OCI-LY7 (cell line): ENCODE data around the gene FAM200A. TPM values are rescaled to one million over a fixed set of nuclear protein-coding genes. Genes with fewer than 3 reads are reported as not detected.

Experiments
- BruUV-seq: library from RNA; stranded (reverse); fragments of 400-500 nt; replicated peaks from 2 replicates; lab custom pipeline; 2021; lab: Mats Ljungman, UMichigan
- CTCF ChIA-PET: fragments of 300-600 bp; sonication (Branson Sonifier 250); formaldehyde crosslinking; loops from one replicate; lab custom pipeline; 2022; ENCODE audit warnings: antibody characterized with exemption; ENCODE audit not compliant: unreplicated experiment; lab: Charles Lee
- POLR2A ChIA-PET: fragments of 300-600 bp; sonication (Branson Sonifier 250); formaldehyde crosslinking; loops from one replicate; lab custom pipeline; 2022; ENCODE audit warnings: antibody characterized with exemption; lab: Charles Lee
- DNase-seq: peaks from one replicate; pipeline ENCODE4 v3.0.0-alpha.2; 2015; ENCODE audit warnings: low spot score
- H2AFZ ChIP-seq: fragments of 200-600 bp; sonication (generic), shearing (Covaris generic); 2 replicates; pipeline ENCODE4 v1.6.1; 2014; ENCODE audit warnings: mild to moderate bottlenecking, antibody characterized with exemption, low read length, moderate library complexity
- H3K27ac ChIP-seq: fragments of 200-600 bp; sonication (generic); 2 replicates; pipeline ENCODE4 v1.5.1; 2014; ENCODE audit warnings: mixed run types, low read depth, mild to moderate bottlenecking, moderate library complexity, low read length, inconsistent platforms; ENCODE audit not compliant: poor library complexity, severe bottlenecking
- H3K36me3 ChIP-seq: fragments of 200-600 bp; sonication (generic); 2 replicates; pipeline ENCODE4 v1.6.1; 2014; ENCODE audit warnings: mild to moderate bottlenecking, antibody characterized with exemption, low read length, moderate library complexity, mixed read lengths; ENCODE audit not compliant: insufficient read depth
- H3K4me1 ChIP-seq: fragments of 200-600 bp; sonication (generic); 2 replicates; pipeline ENCODE4 v1.5.1; 2014; ENCODE audit warnings: mild to moderate bottlenecking, low read length; ENCODE audit not compliant: insufficient read depth, poor library complexity, severe bottlenecking
- H3K4me2 ChIP-seq: fragments of 200-600 bp; sonication (generic); 2 replicates; pipeline ENCODE4 v1.6.1; 2014; ENCODE audit warnings: mild to moderate bottlenecking, low read length
- H3K4me3 ChIP-seq: fragments of 200-600 bp; sonication (generic); 2 replicates; pipeline ENCODE4 v1.5.1; 2014; ENCODE audit warnings: mild to moderate bottlenecking, low read depth, low read length; ENCODE audit not compliant: poor library complexity, severe bottlenecking
- H3K79me2 ChIP-seq: fragments of 200-600 bp; sonication (generic); 2 replicates; pipeline ENCODE4 v1.6.1; 2016; ENCODE audit warnings: low read depth, mild to moderate bottlenecking, low read length, moderate library complexity, mixed read lengths; ENCODE audit not compliant: insufficient read depth
- H3K9me2 ChIP-seq: fragments of 200-600 bp; sonication (generic); 2 replicates; pipeline ENCODE4 v1.6.1; 2016; ENCODE audit warnings: mild to moderate bottlenecking, low read length, mixed read lengths; ENCODE audit not compliant: insufficient read depth
- H3K9me3 ChIP-seq: fragments of 200-600 bp; sonication (generic); 2 replicates; pipeline ENCODE4 v1.6.1; 2014; ENCODE audit warnings: mild to moderate bottlenecking, mixed run types, low read length, mixed read lengths
- H4K20me1 ChIP-seq: fragments of 200-600 bp; sonication (generic); 2 replicates; pipeline ENCODE4 v1.6.1; 2014; ENCODE audit warnings: mild to moderate bottlenecking, antibody characterized with exemption, low read length, moderate library complexity, mixed read lengths; ENCODE audit not compliant: insufficient read depth
- CTCF ChIP-seq: fragments of 200-600 bp; sonication (generic); conservative IDR thresholded peaks from 2 replicates; pipeline ENCODE4 v1.5.1; 2014; ENCODE audit warnings: mild to moderate bottlenecking, antibody characterized with exemption, low read length, moderate library complexity, mixed read lengths
- EZH2phosphoT487 ChIP-seq: fragments of 200-600 bp; sonication (generic); IDR thresholded peaks from 2 replicates; pipeline ENCODE4 v1.6.1; 2018; ENCODE audit warnings: low read depth, borderline replicate concordance, mild to moderate bottlenecking, mixed run types, antibody characterized with exemption, low read length, moderate library complexity, mixed read lengths
- intact Hi-C: fragments of 100-400 bp; cut with micrococcal nuclease; formaldehyde crosslinking; loops from one replicate; pipeline ENCODE4 v1.10.0; 2022; ENCODE audit not compliant: unreplicated experiment
- total RNA-seq, 2 experiments: library from RNA; depleted of rRNA in 1 of 2; stranded (reverse); fragments of >200 nt in 1 of 2; shearing (Covaris generic) in 1 of 2; gene quantifications; 2 replicates each; pipeline ENCODE4 v1.2.3, GENCODE V29; 2014 to 2022

The FAM200A gene
- total RNA-seq, 2 experiments from 2014 or later = 5.5 to 7.3 TPM

DNA sequence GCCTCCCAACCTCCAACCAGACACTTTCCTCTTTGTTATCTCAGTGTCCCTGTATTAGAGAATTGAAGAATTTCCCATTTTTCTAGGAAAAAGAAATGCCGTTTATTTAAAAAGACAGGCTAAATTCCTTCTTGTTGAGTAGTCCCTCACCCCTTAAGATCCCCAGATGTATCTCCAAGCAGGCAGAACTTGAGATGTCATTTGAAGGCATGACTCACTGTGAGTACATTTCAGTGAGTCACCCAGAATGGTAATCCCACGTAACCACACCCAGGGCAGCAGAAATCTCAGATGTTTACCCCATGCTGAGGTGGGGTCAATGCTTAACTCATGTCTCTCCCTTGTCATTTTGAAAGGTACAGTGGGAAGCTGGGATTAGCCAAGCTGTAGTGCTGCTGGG is 10.9 kb upstream of the FAM200A start:
- no TSS peak for BruUV-seq
- CTCF ChIA-PET = no interaction called here
- peaks cover 32% of the 10 kb centered on the region for H3K79me2 ChIP-seq
- H3K4me1 ChIP-seq = peaks cover 12% of the 10 kb centered on the region
- H3K9me2 ChIP-seq = no peaks in the 10 kb centered on the region
- H2AFZ ChIP-seq = no peak overlapping the region
- H3K4me2 ChIP-seq = no peak overlapping the region
- peaks cover 67% of the 10 kb centered on the region for H3K36me3 ChIP-seq
- no peaks in the 10 kb centered on the region for H3K9me3 ChIP-seq
- H3K27ac ChIP-seq = no peak overlapping the region
- H4K20me1 ChIP-seq = 0 out of 2 replicates have a peak, but pooled peaks cover 14% of the 10 kb centered on the region
- intact Hi-C loops = no loop called here
- no peak overlapping the region for H3K4me3 ChIP-seq
- POLR2A ChIA-PET = no interaction called here
- no peak for DNase-seq
- TF ChIP-seq EZH2phosphoT487 (no peak), CTCF (no peak)

GRCh38 chr7:99562114-99562784 is 10.3 kb upstream of the FAM200A start:
- Histone ChIP-seq H3K4me3 (no peak overlapping the region), H3K4me2 (no peak overlapping the region), H4K20me1 (0 out of 2 replicates have a peak, but pooled peaks cover 14% of the 10 kb centered on the region), H3K9me3 (no peaks in the 10 kb centered on the region), H2AFZ (no peak overlapping the region), H3K9me2 (no peaks in the 10 kb centered on the region), H3K36me3 (peaks cover 69% of the 10 kb centered on the region), H3K27ac (no peak overlapping the region), H3K79me2 (peaks cover 38% of the 10 kb centered on the region), H3K4me1 (peaks cover 15% of the 10 kb centered on the region)
- DNase-seq = no peak
- POLR2A ChIA-PET = interaction anchor here (0.6 kb wide), 1 partner anchor 61 kb away, joined by 3 read pairs; no protein-coding TSS in a partner anchor
- intact Hi-C loops = no loop called here
- BruUV-seq = TSS peak; percentile 7
- no peak for TF ChIP-seq EZH2phosphoT487
- TF ChIP-seq CTCF = no peak
- CTCF ChIA-PET = no interaction called here

GRCh38 chr7:99561737-99562051 is 9.8 kb upstream of the FAM200A start:
- ChIA-PET POLR2A (interaction anchor here (0.6 kb wide), 1 partner anchor 61 kb away, joined by 3 read pairs; no protein-coding TSS in a partner anchor), CTCF (no interaction called here)
- Histone ChIP-seq H3K9me2 (no peaks in the 10 kb centered on the region), H3K4me1 (peaks cover 20% of the 10 kb centered on the region), H3K4me3 (no peak overlapping the region), H3K4me2 (no peak overlapping the region), H3K79me2 (peaks cover 43% of the 10 kb centered on the region), H3K36me3 (peaks cover 74% of the 10 kb centered on the region), H2AFZ (no peak overlapping the region), H4K20me1 (0 out of 2 replicates have a peak, but pooled peaks cover 14% of the 10 kb centered on the region), H3K9me3 (no peaks in the 10 kb centered on the region), H3K27ac (no peak overlapping the region)
- intact Hi-C loops = no loop called here
- BruUV-seq = no TSS peak
- DNase-seq = no peak
- TF ChIP-seq CTCF = no peak
- TF ChIP-seq EZH2phosphoT487 = no peak
